Measurements from ENCODE around the gene TFEB.

TFEB gene

GRCh38 chr6:41690541-41691330, 44.7 kb downstream of the TFEB start:
- no peak overlapping the region for H3K4me3 ChIP-seq (ENCODE audit: control insufficient read depth, low read depth, low read length)
- TF ChIP-seq CTCF (IDR thresholded peaks at IDR 0.05; ENCODE audit: control insufficient read depth, insufficient read depth, low read depth, low read length, missing control alignments) = no peak
- no peak for DNase-seq (ENCODE audit: low read depth)

GRCh38 chr6:41689171-41690008, 46.0 kb downstream of the TFEB start:
- DNase-seq (ENCODE audit: low read depth) = no peak
- H3K4me3 ChIP-seq (ENCODE audit: control insufficient read depth, low read depth, low read length) = no peak overlapping the region
- no peak for TF ChIP-seq CTCF (IDR thresholded peaks at IDR 0.05; ENCODE audit: control insufficient read depth, insufficient read depth, low read depth, low read length, missing control alignments)

- DNase-seq (ENCODE audit: low read depth) = no peak
- H3K4me3 ChIP-seq (ENCODE audit: control insufficient read depth, low read depth, low read length) = no peak overlapping the region
- TF ChIP-seq CTCF (IDR thresholded peaks at IDR 0.05; ENCODE audit: control insufficient read depth, insufficient read depth, low read depth, low read length, missing control alignments) = no peak
These were observed 47.0 kb downstream of the TFEB start for GRCh38 chr6:41688256-41688965.

- H3K4me3 ChIP-seq (ENCODE audit: control insufficient read depth, low read depth, low read length) = no peak overlapping the region
- no peak for TF ChIP-seq CTCF (IDR thresholded peaks at IDR 0.05; ENCODE audit: control insufficient read depth, insufficient read depth, low read depth, low read length, missing control alignments)
- no peak for DNase-seq (ENCODE audit: low read depth)
These were observed 47.8 kb downstream of the TFEB start for GRCh38 chr6:41687501-41688175.

GRCh38 chr6:41685641-41686380, 49.6 kb downstream of the TFEB start:
- TF ChIP-seq CTCF (IDR thresholded peaks at IDR 0.05; ENCODE audit: control insufficient read depth, insufficient read depth, low read depth, low read length, missing control alignments) = no peak
- H3K4me3 ChIP-seq (ENCODE audit: control insufficient read depth, low read depth, low read length) = no peak overlapping the region
- no peak for DNase-seq (ENCODE audit: low read depth)

Data from AG09309 (cell line).